ENCODE measurements around the gene CYFIP1. TPM values are rescaled to one million over a fixed set of nuclear protein-coding genes. Genes with fewer than 3 reads are reported as not detected.

Gene CYFIP1
- total and polyA plus RNA-seq, 7 donors = 9.1 to 43.0 (median 23.3) TPM

DNA sequence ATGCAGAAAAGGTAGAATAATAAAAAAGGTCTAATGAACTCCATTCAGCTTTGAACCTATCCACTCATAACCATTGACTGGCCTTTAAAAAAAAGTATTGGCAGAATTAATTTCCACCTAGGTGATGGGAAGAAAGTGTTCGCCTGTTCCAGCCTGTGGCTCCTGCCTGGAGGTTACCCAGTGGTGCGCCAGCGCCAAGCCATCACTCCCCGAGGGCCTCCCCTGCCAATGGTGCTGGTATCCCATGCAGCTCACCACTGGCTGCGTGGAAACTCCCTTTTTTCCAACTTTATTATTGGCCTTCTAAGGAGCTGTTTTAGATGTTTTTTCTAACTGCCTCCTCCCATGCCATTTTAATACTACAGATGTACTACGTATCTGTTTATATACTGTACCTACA is 112.3 kb downstream of the CYFIP1 start:
- H3K4me3 ChIP-seq = no peak overlapping the region

GRCh38 chr15:22866079-22866478 is 114.1 kb downstream of the CYFIP1 start:
- no peak overlapping the region for H3K27ac ChIP-seq
- peaks cover 11 to 85% of the 10 kb centered on the region in 2 donors for H3K36me3 ChIP-seq (ENCODE audit: insufficient read depth in 1 of 2, low read depth in 1 of 2)
- DNase-seq (no peak), ATAC-seq (no peak)
- H3K4me3 ChIP-seq = no peak overlapping the region
- peaks cover 4% of the 10 kb centered on the region for H3K4me1 ChIP-seq
- no peaks in the 10 kb centered on the region for H3K27me3 ChIP-seq (ENCODE audit: insufficient read depth in 3 of 3, low read length in 2 of 3)
- WGBS, 3 donors = 89 to 92% (median 91%) methylated on average over 7 of the region's 7 CpGs
- H3K9me3 ChIP-seq = no peaks in the 10 kb centered on the region
- no peak for TF ChIP-seq CTCF (IDR thresholded peaks at IDR 0.05)
- intact Hi-C loops (cut with DNase I) = no loop called here

More for the DNA sequence above, 112.3 kb downstream of the CYFIP1 start:
- DNase-seq (no peak), ATAC-seq (no peak)
- WGBS, 3 donors = 88 to 90% (median 89%) methylated on average over 6 of the region's 6 CpGs
- no peaks in the 10 kb centered on the region for H3K9me3 ChIP-seq
- H3K36me3 ChIP-seq (ENCODE audit: insufficient read depth in 1 of 2, low read depth in 1 of 2) = peaks cover 11 to 95% of the 10 kb centered on the region in 2 donors
- H3K27ac ChIP-seq = no peak overlapping the region
- intact Hi-C loops (cut with DNase I) = no loop called here
- H3K4me1 ChIP-seq = peaks cover 4% of the 10 kb centered on the region
- H3K27me3 ChIP-seq (ENCODE audit: insufficient read depth in 3 of 3, low read length in 2 of 3) = no peaks in the 10 kb centered on the region
- TF ChIP-seq CTCF (IDR thresholded peaks at IDR 0.05) = no peak

DNA sequence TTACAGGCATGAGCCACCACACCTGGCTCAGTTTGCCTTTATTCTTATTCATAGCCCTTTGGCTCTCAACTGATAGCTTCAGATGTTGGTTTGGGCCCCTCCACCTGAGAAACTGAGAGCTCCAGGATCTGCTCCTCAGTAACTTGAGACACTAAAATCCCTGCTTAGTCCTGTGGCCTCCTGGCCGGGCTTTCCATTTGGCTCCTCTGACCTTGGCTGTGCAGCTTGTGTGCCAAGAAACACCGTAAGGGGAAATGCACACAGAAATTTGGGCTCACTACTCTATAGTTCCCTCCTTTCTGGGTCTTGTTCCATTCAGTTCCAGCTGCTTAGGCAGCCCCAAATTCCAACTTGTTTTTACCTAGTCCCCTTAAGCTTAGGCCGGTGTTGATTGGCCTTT is 116.8 kb downstream of the CYFIP1 start:
- intact Hi-C loops (cut with DNase I) = no loop called here
- Histone ChIP-seq H3K27ac (no peak overlapping the region), H3K36me3 (ENCODE audit: insufficient read depth in 1 of 2, low read depth in 1 of 2) (peaks cover 8 to 86% of the 10 kb centered on the region in 2 donors), H3K4me3 (no peak overlapping the region), H3K27me3 (ENCODE audit: insufficient read depth in 3 of 3, low read length in 2 of 3) (no peaks in the 10 kb centered on the region), H3K9me3 (no peaks in the 10 kb centered on the region), H3K4me1 (peaks cover 4% of the 10 kb centered on the region)
- DNase-seq = no peak
- WGBS, 3 donors = 43 to 56% (median 53%) methylated on average over 3 of the region's 3 CpGs
- TF ChIP-seq CTCF (IDR thresholded peaks at IDR 0.05) = no peak
- ATAC-seq = peak; percentile 25 to 53 (median 33)

- Histone ChIP-seq H3K9me3 (no peaks in the 10 kb centered on the region), H3K27ac (no peak overlapping the region), H3K4me1 (peaks cover 4% of the 10 kb centered on the region), H3K4me3 (no peak overlapping the region), H3K36me3 (ENCODE audit: insufficient read depth in 1 of 2, low read depth in 1 of 2) (peaks cover 5 to 83% of the 10 kb centered on the region in 2 donors), H3K27me3 (ENCODE audit: insufficient read depth in 3 of 3, low read length in 2 of 3) (no peaks in the 10 kb centered on the region)
- DNase-seq (no peak), ATAC-seq (no peak)
- TF ChIP-seq CTCF (IDR thresholded peaks at IDR 0.05) = no peak
- intact Hi-C loops (cut with DNase I) = no loop called here
- WGBS, 3 donors = 43 to 73% (median 48%) methylated on average over 2 of the region's 2 CpGs
These were observed 119.0 kb downstream of the CYFIP1 start for GRCh38 chr15:22861161-22861560.

DNA sequence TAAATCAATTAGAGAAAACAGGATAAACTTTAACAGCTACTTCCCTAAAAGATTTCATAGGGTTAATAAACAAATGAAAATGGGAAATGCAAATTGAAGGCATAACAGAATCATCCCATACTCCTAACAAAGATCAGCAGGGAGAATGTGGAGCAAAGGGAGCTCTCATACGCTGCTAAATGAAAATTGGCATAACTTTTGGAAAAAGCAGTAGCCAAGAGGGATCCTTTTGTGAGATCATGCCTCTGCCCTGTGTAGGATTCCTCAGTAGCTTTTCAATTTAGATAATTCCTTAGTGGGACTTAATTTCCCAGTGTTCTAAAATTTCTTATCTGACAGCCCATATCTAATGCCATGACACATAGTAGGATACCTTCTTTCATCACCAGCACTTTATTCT is 123.5 kb downstream of the CYFIP1 start:
- Histone ChIP-seq H3K27ac (no peak overlapping the region), H3K4me1 (no peaks in the 10 kb centered on the region), H3K4me3 (no peak overlapping the region), H3K27me3 (ENCODE audit: insufficient read depth in 3 of 3, low read length in 2 of 3) (no peaks in the 10 kb centered on the region), H3K9me3 (no peaks in the 10 kb centered on the region), H3K36me3 (ENCODE audit: insufficient read depth in 1 of 2, low read depth in 1 of 2) (peaks cover 19 to 96% of the 10 kb centered on the region in 2 donors)
- TF ChIP-seq CTCF (IDR thresholded peaks at IDR 0.05) = no peak
- intact Hi-C loops (cut with DNase I) = no loop called here
- DNase-seq (no peak), ATAC-seq (no peak)
- 36 to 55% (median 55%) methylated on average over 1 of the region's 1 CpG for WGBS, 3 donors
